PC-9 (cell line): ENCODE measurements around the gene RPS4Y2.

Source experiments
- EZH2 ChIP-seq: fragments of 200-600 bp; sonication (generic); IDR thresholded peaks from 2 replicates; pipeline ENCODE4 v1.8.0; 2017; ENCODE audit warnings: antibody characterized with exemption, low read depth
- TF ChIP-seq, protein P1 (sequence below): fragments of 200-600 bp; sonication (generic); conservative IDR thresholded peaks from 2 replicates; pipeline ENCODE4 v1.6.1; 2017; ENCODE audit warnings: mixed run types, antibody characterized with exemption, mild to moderate bottlenecking, moderate library complexity

DNA sequence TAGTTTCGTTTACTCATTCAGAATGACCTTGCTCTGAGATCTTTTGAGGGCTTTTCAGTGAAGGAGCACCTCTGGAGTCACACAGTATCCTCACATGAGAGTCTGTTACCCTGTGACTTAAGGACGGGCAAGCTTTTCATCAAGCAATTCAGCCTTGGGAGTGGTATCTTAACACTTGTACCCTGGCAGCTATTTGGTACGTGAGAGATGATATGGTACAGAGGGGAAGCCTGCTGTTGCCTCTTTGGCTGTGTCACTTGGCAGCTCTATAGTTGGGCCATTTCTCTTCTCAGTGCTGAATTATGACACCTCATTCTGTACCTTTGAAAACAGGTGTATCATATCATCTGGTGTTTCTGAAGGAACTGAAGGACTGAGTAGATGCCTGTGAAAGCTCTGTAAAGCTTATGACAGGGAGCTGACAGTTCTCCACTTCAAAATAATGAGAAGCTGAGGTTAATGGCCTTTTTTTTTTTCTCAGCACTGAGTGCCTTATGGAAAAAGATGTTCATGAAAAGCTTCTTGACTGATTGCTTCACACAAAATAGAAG is 24.3 kb downstream of the RPS4Y2 start:
- TF ChIP-seq, protein P1, sequence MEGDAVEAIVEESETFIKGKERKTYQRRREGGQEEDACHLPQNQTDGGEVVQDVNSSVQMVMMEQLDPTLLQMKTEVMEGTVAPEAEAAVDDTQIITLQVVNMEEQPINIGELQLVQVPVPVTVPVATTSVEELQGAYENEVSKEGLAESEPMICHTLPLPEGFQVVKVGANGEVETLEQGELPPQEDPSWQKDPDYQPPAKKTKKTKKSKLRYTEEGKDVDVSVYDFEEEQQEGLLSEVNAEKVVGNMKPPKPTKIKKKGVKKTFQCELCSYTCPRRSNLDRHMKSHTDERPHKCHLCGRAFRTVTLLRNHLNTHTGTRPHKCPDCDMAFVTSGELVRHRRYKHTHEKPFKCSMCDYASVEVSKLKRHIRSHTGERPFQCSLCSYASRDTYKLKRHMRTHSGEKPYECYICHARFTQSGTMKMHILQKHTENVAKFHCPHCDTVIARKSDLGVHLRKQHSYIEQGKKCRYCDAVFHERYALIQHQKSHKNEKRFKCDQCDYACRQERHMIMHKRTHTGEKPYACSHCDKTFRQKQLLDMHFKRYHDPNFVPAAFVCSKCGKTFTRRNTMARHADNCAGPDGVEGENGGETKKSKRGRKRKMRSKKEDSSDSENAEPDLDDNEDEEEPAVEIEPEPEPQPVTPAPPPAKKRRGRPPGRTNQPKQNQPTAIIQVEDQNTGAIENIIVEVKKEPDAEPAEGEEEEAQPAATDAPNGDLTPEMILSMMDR, result no peak
- TF ChIP-seq EZH2, result no peak
